Fibroblast of skin of scalp (primary cell): ENCODE measurements around the gene SYNPO2. TPM values are rescaled to one million over a fixed set of nuclear protein-coding genes. Genes with fewer than 3 reads are reported as not detected.
A peak's percentile ranks its signal among the peaks of the same experiment; 100 is the strongest.
"Not testable (repeated sequence)": the region's sequence is repeated elsewhere in the genome, so short reads cannot be mapped to it uniquely, and the experiment has no call there.

Experiments
- DNase-seq: peaks from one replicate; pipeline ENCODE4 v3.0.0-alpha.2; 2013
- polyA plus RNA-seq, 2 experiments: library from polyadenylated mRNA; unstranded; fragments of 120-200 nt; gene quantifications; one replicate each; pipeline ENCODE4 v1.2.1, GENCODE V29; 2013; ENCODE audit not compliant: insufficient read length in 2 of 2

SYNPO2 gene, protein sequence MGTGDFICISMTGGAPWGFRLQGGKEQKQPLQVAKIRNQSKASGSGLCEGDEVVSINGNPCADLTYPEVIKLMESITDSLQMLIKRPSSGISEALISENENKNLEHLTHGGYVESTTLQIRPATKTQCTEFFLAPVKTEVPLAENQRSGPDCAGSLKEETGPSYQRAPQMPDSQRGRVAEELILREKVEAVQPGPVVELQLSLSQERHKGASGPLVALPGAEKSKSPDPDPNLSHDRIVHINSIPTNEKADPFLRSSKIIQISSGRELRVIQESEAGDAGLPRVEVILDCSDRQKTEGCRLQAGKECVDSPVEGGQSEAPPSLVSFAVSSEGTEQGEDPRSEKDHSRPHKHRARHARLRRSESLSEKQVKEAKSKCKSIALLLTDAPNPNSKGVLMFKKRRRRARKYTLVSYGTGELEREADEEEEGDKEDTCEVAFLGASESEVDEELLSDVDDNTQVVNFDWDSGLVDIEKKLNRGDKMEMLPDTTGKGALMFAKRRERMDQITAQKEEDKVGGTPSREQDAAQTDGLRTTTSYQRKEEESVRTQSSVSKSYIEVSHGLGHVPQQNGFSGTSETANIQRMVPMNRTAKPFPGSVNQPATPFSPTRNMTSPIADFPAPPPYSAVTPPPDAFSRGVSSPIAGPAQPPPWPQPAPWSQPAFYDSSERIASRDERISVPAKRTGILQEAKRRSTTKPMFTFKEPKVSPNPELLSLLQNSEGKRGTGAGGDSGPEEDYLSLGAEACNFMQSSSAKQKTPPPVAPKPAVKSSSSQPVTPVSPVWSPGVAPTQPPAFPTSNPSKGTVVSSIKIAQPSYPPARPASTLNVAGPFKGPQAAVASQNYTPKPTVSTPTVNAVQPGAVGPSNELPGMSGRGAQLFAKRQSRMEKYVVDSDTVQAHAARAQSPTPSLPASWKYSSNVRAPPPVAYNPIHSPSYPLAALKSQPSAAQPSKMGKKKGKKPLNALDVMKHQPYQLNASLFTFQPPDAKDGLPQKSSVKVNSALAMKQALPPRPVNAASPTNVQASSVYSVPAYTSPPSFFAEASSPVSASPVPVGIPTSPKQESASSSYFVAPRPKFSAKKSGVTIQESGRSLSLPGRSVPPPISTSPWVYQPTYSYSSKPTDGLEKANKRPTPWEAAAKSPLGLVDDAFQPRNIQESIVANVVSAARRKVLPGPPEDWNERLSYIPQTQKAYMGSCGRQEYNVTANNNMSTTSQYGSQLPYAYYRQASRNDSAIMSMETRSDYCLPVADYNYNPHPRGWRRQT
- polyA plus RNA-seq (2013, experiment 1 of 2; ENCODE audit: insufficient read length): 26.8 TPM
- polyA plus RNA-seq (2013, experiment 2 of 2; ENCODE audit: insufficient read length): 35.5 TPM

DNA sequence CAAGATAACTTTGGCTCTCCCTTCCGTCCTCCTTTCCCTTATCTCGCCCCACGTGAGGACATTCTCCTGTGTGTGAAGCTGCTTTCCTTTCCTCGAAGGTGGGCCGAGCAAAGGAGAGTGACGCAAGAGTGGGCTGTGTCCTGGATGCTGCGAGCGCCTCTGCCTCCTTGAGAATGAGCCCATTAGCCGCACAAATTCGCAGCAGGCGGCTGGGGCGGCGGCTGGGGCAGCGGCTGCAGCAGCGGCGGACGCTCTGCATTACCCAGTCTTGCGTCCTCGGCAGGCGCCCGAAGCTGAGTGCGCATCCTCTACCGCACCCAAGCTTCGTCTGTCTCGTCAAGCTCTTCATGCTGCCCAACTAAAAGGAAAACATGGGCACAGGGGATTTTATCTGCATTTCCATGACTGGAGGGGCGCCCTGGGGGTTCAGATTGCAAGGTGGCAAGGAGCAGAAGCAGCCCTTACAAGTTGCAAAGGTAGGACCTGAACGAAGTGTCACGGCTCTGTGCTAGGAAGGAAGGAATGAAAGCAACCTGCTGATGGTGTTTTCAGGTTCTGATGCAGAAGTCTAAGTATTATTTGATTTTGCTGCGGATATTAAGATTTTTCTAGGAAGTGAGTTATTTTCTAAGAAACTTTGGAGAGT lies at the start of gene SYNPO2:
Gene SYNPO2, plus strand, starts transcription at position 189 of the 646 bp plus-strand sequence. Its CDS starts 183 bp downstream, at position 372.
- DNase-seq: peak; percentile 86

DNA sequence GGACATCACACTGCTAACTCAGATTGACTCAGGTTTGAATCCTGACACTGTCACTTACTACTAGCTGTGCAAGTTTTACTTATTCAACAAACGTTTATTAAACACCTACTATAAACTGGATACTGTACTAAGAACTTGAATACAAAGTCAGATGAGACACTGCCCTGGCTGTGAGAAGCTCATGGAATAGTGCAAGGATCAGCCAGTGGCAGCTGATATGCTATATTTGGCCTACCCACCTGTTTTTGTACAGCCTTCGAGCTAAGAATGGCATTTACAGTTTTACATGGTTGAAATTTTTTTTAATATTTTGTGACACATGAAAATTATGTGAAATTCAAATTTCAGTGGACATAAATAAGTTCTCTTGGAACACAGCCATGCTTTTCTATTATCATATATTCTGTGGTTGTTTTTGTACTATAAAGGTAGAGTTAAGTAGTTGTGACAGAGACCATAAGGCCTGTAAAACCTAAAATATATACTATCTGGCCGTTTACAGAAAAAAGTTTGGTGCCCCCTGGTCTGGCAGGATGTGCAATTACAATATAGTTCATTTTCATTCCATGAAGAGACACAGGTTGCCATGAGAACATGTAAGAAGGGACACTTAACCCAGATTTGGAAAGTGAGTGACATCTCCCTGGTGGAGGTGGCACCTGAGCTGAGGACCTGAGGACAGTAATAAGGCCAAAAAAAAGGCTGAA lies 49.3 kb upstream of the SYNPO2 start:
- no peak for DNase-seq

DNA sequence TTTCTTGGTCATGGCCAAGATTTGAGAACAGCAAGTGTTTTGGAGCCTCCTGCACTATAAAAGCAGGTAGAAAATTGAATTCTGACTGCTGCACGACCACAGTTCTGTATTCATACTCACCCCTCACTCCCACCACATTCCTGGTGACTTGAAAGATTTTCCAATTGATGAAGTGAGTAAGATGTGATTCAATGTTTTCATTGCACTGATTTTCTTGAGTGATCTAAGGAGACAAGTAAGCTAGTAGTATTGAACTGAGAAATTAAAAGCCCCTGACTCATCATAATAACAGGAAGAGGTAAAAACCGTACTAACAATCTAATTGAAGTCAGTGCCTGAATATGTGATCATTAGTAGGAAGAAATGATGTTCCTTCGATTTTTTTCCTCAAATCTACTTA lies 46.6 kb upstream of the SYNPO2 start:
- peak; percentile 44 for DNase-seq

DNA sequence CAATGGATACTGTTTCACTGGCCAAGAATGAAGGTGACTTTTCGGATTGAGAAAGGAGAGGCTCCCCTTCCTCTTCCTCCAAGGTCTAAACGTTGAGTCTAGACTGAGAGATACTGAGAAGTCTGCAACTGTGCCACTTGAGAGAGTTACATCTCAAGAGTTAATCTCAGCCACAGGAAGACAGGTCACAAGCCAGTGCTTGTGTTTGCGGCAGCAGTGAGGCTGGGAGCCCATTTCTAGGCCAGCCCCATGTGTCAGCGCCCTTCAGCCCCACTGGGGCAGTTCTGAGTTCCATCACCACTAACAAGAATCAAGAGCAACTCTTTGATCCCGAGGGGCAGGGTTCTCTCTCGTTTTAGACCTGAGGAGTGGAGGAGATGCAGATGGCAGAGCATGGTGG lies 45.4 kb upstream of the SYNPO2 start:
- DNase-seq: no peak

DNA sequence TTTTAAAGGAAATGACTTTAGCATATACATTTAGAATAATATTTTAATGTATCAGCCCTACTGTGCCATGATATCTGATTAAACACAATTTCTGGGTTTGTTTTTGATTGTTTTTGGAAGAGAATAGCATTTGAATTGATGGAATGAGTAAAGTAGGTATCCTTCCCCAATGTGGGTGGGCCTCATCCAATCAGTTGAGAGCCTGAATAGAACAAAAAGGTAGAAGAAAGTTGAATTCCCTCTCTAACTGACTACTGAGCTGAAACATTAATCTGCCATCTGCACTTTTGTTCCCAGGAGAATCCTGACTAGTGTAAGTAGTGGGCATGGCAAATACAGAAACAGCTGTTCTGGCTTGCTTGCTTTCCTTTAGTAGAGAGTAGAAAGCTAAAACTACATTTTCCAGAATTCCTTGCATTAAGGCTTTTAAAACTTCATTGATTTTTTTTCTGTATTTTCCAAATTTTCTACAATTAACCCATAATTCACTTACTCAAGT lies 43.1 kb upstream of the SYNPO2 start:
- no peak for DNase-seq

DNA sequence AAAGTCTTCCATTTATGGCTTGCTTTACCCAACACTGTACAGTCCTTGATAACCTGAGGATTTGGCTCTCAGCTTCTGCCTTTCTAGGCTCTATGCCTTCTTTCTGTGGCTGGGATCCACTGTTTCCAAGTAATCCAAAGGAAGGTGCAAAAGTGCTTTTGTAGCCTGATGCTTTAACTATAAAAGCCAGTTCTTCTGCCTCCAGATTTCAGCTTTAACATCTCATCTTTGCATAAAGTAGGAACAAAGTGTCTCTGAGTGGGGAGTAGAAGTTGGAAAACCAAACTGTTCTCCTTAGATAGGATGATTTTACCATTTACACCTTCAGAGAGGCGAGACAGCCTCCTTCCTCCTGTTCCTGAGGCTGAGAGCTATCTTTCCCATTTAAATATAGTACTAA lies 41.7 kb upstream of the SYNPO2 start:
- DNase-seq: no peak

DNA sequence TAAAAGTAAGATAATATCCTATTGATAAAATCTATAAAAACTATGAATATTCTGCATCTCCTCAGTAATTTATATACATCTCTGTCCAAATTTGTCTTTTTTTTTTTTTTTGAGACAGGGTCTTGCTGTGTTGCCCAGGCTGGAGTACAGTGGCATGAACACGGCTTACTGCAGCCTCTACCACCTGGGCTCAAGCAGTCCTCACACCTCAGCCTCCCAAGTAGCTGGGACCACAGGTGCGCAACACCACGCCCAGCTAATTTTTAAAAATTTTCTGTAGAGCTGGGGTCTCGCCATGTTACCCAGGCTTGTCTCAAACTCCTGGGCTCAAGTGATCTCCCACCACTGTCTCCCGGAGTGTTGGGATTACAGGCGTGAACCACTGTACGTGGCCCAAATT lies 40.4 kb upstream of the SYNPO2 start:
- no peak for DNase-seq

DNA sequence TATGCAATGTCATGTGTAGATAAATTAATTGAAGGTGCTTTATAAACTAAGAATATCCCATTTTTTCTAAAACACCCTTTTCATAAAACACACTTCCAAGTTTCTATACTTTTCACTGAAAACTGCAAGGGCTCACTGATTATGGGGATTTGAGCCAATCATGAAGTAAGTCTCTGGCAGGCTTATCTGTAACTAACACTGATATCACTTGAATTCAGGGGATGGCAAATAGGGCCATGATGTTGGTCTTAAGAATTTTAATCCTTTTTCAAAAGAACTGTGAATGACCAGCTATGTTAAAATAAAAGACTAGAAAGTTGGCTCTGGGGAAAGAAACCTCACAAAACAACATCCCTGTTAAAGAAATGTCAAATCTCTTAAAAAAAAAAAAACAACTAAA lies 39.8 kb upstream of the SYNPO2 start:
- DNase-seq: no peak

DNA sequence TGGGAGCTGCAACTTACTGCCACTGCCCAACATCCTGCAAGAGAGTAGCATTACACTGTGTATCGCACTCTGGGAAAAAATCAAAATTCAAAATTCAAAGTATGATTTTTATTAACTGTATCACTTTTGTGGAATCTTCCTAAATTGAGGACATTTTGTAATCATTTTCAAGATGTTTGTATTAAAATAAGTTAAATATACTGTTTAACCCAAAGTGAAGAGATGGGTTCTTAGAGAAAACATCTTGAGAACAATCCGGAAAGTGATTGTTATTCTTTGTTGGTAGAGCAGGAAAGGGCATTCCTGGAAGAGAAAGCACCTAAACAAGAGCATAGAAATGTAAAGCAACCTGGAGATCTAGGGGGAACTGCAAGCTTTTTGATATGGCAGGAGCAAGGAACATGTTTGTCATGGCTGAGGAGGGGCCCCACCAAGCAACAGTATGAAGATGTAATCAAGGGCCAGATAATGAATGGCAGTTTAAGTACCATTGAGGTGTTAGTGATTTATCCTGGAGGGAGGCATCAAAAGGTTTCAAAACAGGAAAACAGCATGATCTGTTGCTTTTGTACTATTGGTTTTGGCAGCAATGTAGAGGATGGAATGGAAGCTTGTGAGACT lies 38.7 kb upstream of the SYNPO2 start:
- no peak for DNase-seq

DNA sequence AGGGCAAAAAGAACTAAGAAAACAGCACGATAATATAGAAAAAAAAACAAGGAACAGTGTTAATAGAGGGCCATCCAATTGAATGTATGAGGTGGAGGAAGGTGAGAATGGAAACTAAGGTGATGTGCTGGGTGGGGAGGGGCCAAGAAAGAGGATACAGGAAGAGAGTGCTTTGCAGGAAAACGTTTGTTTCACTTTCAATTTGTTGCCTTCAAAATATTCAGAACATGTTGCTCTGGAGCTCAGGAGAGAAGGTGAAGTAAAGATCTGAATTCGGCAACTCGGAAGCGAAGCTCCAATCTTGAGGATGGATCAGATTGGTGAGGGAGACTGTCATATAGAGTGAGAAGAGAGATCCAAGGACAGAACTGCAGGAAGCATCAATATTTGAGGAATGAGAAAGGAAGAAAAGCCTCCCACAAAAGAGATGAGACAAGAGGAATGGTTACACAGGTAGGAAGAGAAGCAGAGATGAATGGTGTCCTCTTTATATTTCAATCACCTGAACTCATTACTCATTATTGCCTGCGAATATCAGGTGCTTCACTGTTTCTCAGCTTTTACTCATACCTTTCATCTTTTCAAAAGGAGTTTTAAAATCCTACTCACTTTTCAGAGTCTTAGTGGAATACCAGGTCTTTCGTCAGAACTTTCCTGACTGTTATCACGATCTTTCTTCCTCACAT lies 38.0 kb upstream of the SYNPO2 start:
- DNase-seq: no peak

DNA sequence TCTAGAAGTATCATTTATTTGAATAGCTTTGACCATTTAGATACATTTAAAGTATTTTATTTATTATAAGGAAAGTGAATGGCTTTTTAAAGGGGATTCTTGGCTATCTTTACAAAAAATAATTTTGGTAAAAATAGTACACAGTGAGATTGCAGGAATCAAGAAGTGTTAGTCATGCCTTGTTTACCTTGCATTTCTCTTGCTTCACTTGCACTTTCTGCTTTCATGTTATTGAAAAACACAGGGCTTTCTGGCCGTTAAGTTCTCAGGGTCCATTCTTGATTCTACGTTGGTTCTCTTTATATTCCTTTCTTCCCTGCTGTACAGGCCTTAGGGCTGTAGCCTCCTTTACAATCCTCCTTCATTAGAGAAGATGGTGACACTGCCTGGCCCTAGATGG lies 30.9 kb upstream of the SYNPO2 start:
- DNase-seq: no peak

DNA sequence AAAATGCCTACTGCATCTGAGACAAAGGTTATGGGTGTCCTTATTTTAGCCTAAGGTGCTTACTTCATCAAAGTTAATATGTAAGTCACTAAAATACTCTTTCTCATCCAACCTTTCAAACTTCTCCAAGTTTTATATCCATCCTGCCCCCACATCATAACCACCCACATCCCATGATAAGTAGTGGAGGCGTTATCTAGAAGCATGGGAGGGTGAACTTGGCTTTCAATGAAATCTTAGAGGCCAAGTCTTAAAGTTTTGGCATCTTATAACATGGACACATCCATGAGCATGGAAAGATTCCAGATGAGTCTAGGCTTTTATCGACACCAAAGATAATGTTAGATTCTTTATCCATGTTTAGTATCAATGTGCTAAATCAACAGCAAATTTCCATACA lies 29.9 kb upstream of the SYNPO2 start:
- DNase-seq: no peak

DNA sequence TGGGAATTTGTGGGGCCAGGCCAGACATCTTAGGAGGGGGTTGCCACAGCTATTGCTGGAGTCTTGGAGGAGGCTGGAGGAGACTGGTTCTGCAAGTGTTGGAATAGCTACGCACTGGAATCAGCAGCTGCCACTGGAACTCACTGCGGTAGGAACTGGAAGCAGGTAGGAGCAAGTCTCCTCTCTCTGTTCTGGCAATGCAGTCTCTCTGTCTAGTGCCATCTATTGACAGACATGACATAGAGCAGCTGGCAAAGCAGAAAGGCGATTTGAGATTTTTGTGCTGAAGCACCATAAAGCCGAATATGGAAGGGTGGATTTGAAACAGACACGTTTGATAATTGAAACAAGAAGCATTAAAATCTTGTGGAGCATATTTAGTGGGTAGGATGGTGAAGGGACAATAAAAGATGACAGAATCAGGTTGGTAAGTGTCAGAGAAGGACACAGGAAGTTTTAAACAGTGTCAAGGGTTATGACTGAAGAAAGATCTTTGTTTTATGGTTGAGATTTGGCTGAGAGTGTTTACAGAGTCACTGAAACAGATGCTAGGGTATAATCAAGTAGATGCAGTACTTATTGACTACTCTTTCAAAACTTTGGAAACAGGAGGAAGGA lies 23.5 kb upstream of the SYNPO2 start:
- DNase-seq: peak; percentile 60

DNA sequence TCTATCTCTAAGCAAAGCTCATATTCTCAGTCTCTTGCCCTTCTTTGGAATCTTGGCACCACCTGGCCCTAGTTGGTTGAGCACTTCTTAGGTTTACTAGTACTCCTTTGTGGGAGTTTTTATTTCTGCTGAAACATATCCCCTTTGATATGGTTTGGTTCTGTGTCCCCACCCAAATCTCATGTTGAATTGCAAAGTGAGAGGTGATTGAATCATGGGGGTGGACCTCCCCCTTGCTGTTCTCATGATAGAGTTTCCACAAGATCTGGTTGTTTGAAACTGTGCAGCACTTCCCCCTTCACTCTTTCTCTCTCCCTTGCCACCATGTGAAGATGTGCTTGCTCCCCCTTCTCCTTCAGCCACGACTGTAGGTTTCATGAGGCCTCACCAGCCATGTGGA lies 22.2 kb upstream of the SYNPO2 start:
- DNase-seq: no peak

DNA sequence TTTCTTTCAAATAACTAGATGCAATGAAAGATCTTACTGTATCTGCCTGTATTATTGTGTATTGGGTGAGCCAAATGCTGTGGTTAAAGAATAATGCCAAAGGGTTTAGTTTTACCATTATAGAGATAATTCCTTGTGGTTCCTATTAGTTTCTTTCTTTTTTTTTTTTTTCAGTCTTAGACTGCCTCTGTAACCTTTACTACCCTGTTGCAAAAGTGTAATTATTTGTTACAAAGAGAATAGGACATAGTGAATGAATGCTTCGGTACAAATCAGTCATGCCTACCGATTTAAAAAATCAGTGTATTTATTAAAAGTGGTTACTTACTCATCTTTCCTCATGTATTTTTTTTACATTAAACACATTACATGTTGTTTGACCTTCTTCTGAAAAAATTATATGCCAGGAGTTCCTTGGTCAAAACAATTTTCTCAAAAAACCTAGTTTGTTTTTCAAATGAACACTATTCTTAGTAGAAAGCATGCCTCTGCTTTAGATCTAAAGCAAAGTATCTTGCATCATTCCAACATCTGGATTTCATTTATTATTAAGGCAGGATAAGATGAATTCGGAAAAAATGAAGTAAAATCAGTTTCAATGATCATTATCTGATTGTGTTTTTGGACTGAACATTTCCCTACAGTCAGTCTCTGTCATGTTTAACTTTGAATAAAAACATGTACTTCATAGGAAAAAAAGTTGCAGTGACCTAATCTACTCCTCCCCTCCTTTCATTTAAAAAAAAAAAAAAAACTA lies 21.2 kb upstream of the SYNPO2 start:
- peak; percentile 58 for DNase-seq

DNA sequence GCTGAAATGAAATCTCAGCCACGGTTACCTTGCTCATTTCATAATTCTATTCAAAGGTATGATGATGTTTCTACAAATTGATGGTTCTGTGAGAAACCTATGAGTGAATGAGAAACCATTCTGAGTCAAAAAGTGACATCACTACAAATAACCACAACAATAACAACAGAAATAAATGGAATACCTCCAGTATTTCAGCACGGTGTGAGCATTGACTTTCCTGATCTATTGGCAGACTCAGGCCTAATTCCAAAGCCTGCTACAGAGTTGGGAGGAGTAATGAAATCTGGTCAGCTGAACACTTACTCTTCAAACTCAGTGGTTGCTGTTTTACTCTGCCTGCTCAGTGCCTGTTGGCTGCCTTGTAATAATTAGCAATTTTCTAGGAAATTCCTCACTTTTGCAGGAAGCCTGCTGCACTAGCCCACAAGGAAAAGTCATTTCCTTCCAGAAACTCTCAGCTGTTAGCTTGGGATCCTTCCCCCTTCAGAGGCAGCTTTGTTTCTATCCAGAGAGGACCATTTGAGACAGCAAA lies 18.8 kb upstream of the SYNPO2 start:
- peak; percentile 41 for DNase-seq

DNA sequence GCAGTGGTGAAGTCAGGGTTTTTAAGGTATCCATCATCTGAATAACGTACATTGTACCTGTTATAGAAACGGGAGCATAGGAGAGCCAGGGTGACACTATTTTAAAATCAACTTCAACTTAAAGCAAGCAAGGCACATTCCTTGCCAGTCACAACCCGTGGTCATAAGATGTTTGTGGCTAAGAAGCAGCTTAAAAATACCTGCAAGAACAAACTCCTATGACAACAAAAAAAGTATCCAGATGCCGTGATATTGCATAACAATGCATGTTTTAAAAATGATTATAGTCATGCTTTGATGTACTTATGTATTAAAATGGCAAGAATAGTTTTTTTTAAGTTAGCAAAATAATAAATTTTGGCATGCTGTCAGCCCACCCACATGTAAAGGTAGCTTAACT lies 16.5 kb upstream of the SYNPO2 start:
- DNase-seq: no peak

DNA sequence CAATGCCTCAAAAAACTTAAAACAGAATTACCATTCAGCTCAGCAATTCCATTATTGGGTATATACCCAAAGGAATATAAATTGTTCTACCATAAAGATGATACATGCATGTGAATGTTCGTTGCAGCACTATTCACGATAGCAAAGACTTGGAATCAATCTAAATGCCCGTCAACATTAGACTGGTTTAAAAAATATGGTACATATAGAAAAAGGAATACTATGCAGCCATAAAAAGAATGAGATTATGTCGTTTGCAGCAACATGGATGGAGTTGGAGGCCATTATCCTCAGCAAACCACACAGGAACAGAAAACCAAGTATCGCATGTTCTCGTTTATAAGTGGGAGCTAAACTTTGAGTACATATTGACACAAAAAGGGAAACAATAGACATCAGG lies 10.9 kb upstream of the SYNPO2 start:
- DNase-seq: no peak

DNA sequence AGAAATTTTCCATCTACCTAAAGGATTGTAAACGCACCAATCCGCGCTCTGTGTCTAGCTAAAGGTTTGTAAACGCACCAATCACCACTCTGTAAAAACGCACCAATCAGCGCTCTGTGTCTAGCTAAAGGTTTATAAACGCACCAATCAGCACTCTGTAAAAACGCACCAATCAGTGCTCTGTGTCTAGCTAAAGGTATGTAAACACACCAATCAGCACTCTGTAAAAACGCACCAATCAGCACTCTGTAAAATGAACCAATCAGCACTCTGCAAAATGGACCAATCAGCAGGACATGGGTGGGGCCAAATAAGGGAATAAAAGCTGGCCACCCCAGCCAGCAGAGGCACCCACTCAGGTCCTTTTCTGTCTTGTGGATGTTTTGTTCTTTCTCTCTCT lies 10.1 kb upstream of the SYNPO2 start:
- not testable (repeated sequence) for DNase-seq
